Panc1 (cell line): ENCODE measurements around the gene WIF1. TPM values are rescaled to one million over a fixed set of nuclear protein-coding genes. Genes with fewer than 3 reads are reported as not detected.

Experiments
- ATAC-seq: fragments of 200-7000 bp; cut with Tn5 transposase; 2 replicates; pipeline ENCODE4 v1.9.1; 2020; ENCODE audit warnings: mild to moderate bottlenecking, moderate library complexity
- BruUV-seq: library from RNA; stranded (reverse); fragments of 400-500 nt; replicated peaks from 2 replicates; lab custom pipeline; 2021; lab: Mats Ljungman, UMichigan
- CTCF ChIA-PET: fragments of 300-600 bp; sonication (Branson Sonifier 250); formaldehyde crosslinking; loops from one replicate; lab custom pipeline; 2022; ENCODE audit warnings: antibody characterized with exemption; lab: Charles Lee
- POLR2A ChIA-PET: fragments of 300-600 bp; sonication (Branson Sonifier 250); formaldehyde crosslinking; loops from one replicate; lab custom pipeline; 2022; ENCODE audit warnings: antibody characterized with exemption; lab: Charles Lee
- DNase-seq: peaks from one replicate; pipeline ENCODE4 v3.0.0-alpha.2; 2010; ENCODE audit warnings: low read depth, low spot score
- H3K27ac ChIP-seq: 2 replicates; pipeline ENCODE4 v1.5.1; 2011; ENCODE audit warnings: mild to moderate bottlenecking, low read length, inconsistent platforms
- H3K27me3 ChIP-seq: fragments of 200-500 bp; sonication (Bioruptor generic); 2 replicates; pipeline ENCODE4 v1.6.0; 2014; ENCODE audit warnings: low read length, inconsistent platforms; ENCODE audit not compliant: control insufficient read depth, insufficient read depth
- H3K36me3 ChIP-seq: fragments of 200-500 bp; sonication (Bioruptor generic); 2 replicates; pipeline ENCODE4 v1.5.1; 2014; ENCODE audit warnings: inconsistent platforms, mild to moderate bottlenecking, low read length, moderate library complexity; ENCODE audit not compliant: control insufficient read depth, insufficient read depth
- H3K4me1 ChIP-seq: 2 replicates; pipeline ENCODE4 v1.5.1; 2011; ENCODE audit warnings: inconsistent platforms, mild to moderate bottlenecking, low read length, moderate library complexity; ENCODE audit not compliant: control insufficient read depth, insufficient read depth
- H3K4me3 ChIP-seq, 2 experiments: 2 replicates each; pipeline ENCODE4 v1.5.1; 2011 to 2012; ENCODE audit warnings: low read depth in 2 of 2, low read length in 2 of 2, mild to moderate bottlenecking in 2 of 2, inconsistent platforms in 1 of 2, moderate library complexity in 1 of 2
- H3K9me3 ChIP-seq: fragments of 200-500 bp; sonication (Bioruptor generic); 2 replicates; pipeline ENCODE4 v1.5.1; 2014; ENCODE audit warnings: low read depth, mild to moderate bottlenecking, inconsistent platforms, low read length, moderate library complexity; ENCODE audit not compliant: control insufficient read depth, insufficient read depth
- CTCF ChIP-seq: fragments of 450-650 bp; IDR thresholded peaks from 2 replicates; pipeline ENCODE4 v1.5.1; 2017; ENCODE audit warnings: mild to moderate bottlenecking
- POLR2AphosphoS5 ChIP-seq: IDR thresholded peaks from 2 replicates; pipeline ENCODE4 v1.6.1; 2012; ENCODE audit warnings: mild to moderate bottlenecking, low read depth, low read length, moderate library complexity
- REST ChIP-seq, 2 experiments: IDR thresholded peaks; 2 replicates each; pipeline ENCODE4 v1.6.1; 2011 to 2012; ENCODE audit warnings: low read depth in 2 of 2, control low read depth in 1 of 2, low read length in 1 of 2, mild to moderate bottlenecking in 1 of 2, moderate library complexity in 1 of 2; ENCODE audit not compliant: insufficient read depth in 1 of 2
- SIN3A ChIP-seq: IDR thresholded peaks from 2 replicates; pipeline ENCODE4 v1.6.1; 2012; ENCODE audit warnings: low read depth, mild to moderate bottlenecking, low read length, moderate library complexity, borderline replicate concordance; ENCODE audit not compliant: insufficient read depth
- TCF7L2 ChIP-seq: IDR thresholded peaks from 2 replicates; pipeline ENCODE4 v1.6.1; 2011; ENCODE audit warnings: mild to moderate bottlenecking, low read depth, low read length, inconsistent platforms
- in situ Hi-C: cut with HindIII; loops from 2 replicates; pipeline ENCODE4 v1.10.0; 2016; ENCODE audit warnings: low sequenced_read_pairs, low pct_unique_long_range_greater_than_20kb
- intact Hi-C: fragments of 100-400 bp; cut with micrococcal nuclease; formaldehyde crosslinking; loops from one replicate; pipeline ENCODE4 v1.10.0; 2022; ENCODE audit not compliant: unreplicated experiment
- total RNA-seq: library from RNA; stranded (reverse); gene quantifications from one replicate; pipeline ENCODE4 v1.2.1, GENCODE V29; 2021; ENCODE audit not compliant: unreplicated experiment

The WIF1 gene
- total RNA-seq, 1 experiment from 2014 or later, result not detected

GRCh38 chr12:65019696-65020234, 101.3 kb downstream of the WIF1 start:
- H3K4me1 ChIP-seq, result no peaks in the 10 kb centered on the region
- POLR2A ChIA-PET, result no interaction called here
- no peak for DNase-seq
- no peaks in the 10 kb centered on the region for H3K36me3 ChIP-seq
- in situ Hi-C loops (no loop called here), intact Hi-C loops (no loop called here)
- no TSS peak for BruUV-seq
- CTCF ChIA-PET, result no interaction called here
- H3K27me3 ChIP-seq, result peaks cover 42% of the 10 kb centered on the region
- H3K4me3 ChIP-seq, result no peak overlapping the region
- no peak for ATAC-seq
- H3K9me3 ChIP-seq, result no peaks in the 10 kb centered on the region
- H3K27ac ChIP-seq, result no peak overlapping the region
- TF ChIP-seq CTCF (no peak), REST (IDR thresholded peaks at IDR 0.05; ENCODE audit: insufficient read depth in 1 of 2, low read depth in 2 of 2, low read length in 1 of 2) (no peak), TCF7L2 (no peak), SIN3A (no peak), POLR2AphosphoS5 (no peak)

GRCh38 chr12:65016881-65017650, 104.0 kb downstream of the WIF1 start:
- peaks cover 38% of the 10 kb centered on the region for H3K27me3 ChIP-seq
- intact Hi-C loops, result no loop called here
- POLR2A ChIA-PET, result no interaction called here

More at GRCh38 chr12:65016881-65017650, 104.0 kb downstream of the WIF1 start:
- no peaks in the 10 kb centered on the region for H3K9me3 ChIP-seq
- TF ChIP-seq SIN3A (no peak), REST (IDR thresholded peaks at IDR 0.05; ENCODE audit: insufficient read depth in 1 of 2, low read depth in 2 of 2, low read length in 1 of 2) (no peak), TCF7L2 (no peak), POLR2AphosphoS5 (no peak), CTCF (no peak)
- H3K4me3 ChIP-seq, result no peak overlapping the region
- H3K27ac ChIP-seq, result no peak overlapping the region
- no peaks in the 10 kb centered on the region for H3K36me3 ChIP-seq
- CTCF ChIA-PET, result interaction anchor here (0.6 kb wide), 1 partner anchor 80 kb away, joined by 5 read pairs; no protein-coding TSS in a partner anchor
- H3K4me1 ChIP-seq, result no peaks in the 10 kb centered on the region
- BruUV-seq, result no TSS peak
- ATAC-seq (no peak), DNase-seq (no peak)
- in situ Hi-C loops, result no loop called here
